ENCODE measurements around the gene PIP5K1A.

PIP5K1A gene

GRCh38 chr1:151251656-151252470 is 53.5 kb downstream of the PIP5K1A start:
- H3K27me3 ChIP-seq (ENCODE audit: insufficient read depth, low read depth, severe bottlenecking) = no peaks in the 10 kb centered on the region
- no peak overlapping the region for H3K27ac ChIP-seq
- DNase-seq = peak; percentile 92
- H3K4me3 ChIP-seq (ENCODE audit: low read depth, low read length) = no peak overlapping the region
- peaks cover 3% of the 10 kb centered on the region for H3K9me3 ChIP-seq (ENCODE audit: severe bottlenecking)
- peak; percentile 93 for TF ChIP-seq CTCF (IDR thresholded peaks at IDR 0.05; ENCODE audit: low read depth, low read length)
- H3K36me3 ChIP-seq = peaks cover 48% of the 10 kb centered on the region

GRCh38 chr1:151254217-151255213 is 56.2 kb downstream of the PIP5K1A start, which contains the start of gene PSMD4:
PSMD4 (plus strand) TSS chr1:151254734; CDS start chr1:151254783, 49 bp downstream.
- Histone ChIP-seq H3K9me3 (ENCODE audit: severe bottlenecking) (peaks cover 3% of the 10 kb centered on the region), H3K27me3 (ENCODE audit: insufficient read depth, low read depth, severe bottlenecking) (no peaks in the 10 kb centered on the region), H3K4me3 (ENCODE audit: low read depth, low read length) (peak within 1 kb of the TSS; percentile 82), H3K27ac (peak within 1 kb of the TSS; percentile 89), H3K36me3 (peaks cover 37% of the 10 kb centered on the region)
- DNase-seq = peak; percentile 100
- no peak for TF ChIP-seq CTCF (IDR thresholded peaks at IDR 0.05; ENCODE audit: low read depth, low read length)

- no peak for DNase-seq
- peak overlapping the region; percentile 89 for H3K27ac ChIP-seq
- no peaks in the 10 kb centered on the region for H3K27me3 ChIP-seq (ENCODE audit: insufficient read depth, low read depth, severe bottlenecking)
These were observed 57.0 kb downstream of the PIP5K1A start for GRCh38 chr1:151255381-151255780.

GRCh38 chr1:151259351-151259750 is 61.0 kb downstream of the PIP5K1A start:
- Histone ChIP-seq H3K4me3 (ENCODE audit: low read depth, low read length) (no peak overlapping the region), H3K27me3 (ENCODE audit: insufficient read depth, low read depth, severe bottlenecking) (no peaks in the 10 kb centered on the region), H3K9me3 (ENCODE audit: severe bottlenecking) (no peaks in the 10 kb centered on the region), H3K27ac (no peak overlapping the region), H3K36me3 (peaks cover 71% of the 10 kb centered on the region)
- no peak for TF ChIP-seq CTCF (IDR thresholded peaks at IDR 0.05; ENCODE audit: low read depth, low read length)
- no peak for DNase-seq

More at GRCh38 chr1:151255381-151255780, 57.0 kb downstream of the PIP5K1A start:
- TF ChIP-seq CTCF (IDR thresholded peaks at IDR 0.05; ENCODE audit: low read depth, low read length) = no peak
- Histone ChIP-seq H3K9me3 (ENCODE audit: severe bottlenecking) (peaks cover 3% of the 10 kb centered on the region), H3K4me3 (ENCODE audit: low read depth, low read length) (peak overlapping the region; percentile 82), H3K36me3 (peaks cover 38% of the 10 kb centered on the region)

GRCh38 chr1:151265446-151266236 is 67.3 kb downstream of the PIP5K1A start:
- Histone ChIP-seq H3K27me3 (ENCODE audit: insufficient read depth, low read depth, severe bottlenecking) (no peaks in the 10 kb centered on the region), H3K9me3 (ENCODE audit: severe bottlenecking) (no peaks in the 10 kb centered on the region), H3K4me3 (ENCODE audit: low read depth, low read length) (no peak overlapping the region), H3K36me3 (peaks cover 96% of the 10 kb centered on the region), H3K27ac (no peak overlapping the region)
- no peak for DNase-seq
- no peak for TF ChIP-seq CTCF (IDR thresholded peaks at IDR 0.05; ENCODE audit: low read depth, low read length)

Data from WERI-Rb-1 (cell line).